ENCODE measurements around the gene CNTN2.

DNA sequence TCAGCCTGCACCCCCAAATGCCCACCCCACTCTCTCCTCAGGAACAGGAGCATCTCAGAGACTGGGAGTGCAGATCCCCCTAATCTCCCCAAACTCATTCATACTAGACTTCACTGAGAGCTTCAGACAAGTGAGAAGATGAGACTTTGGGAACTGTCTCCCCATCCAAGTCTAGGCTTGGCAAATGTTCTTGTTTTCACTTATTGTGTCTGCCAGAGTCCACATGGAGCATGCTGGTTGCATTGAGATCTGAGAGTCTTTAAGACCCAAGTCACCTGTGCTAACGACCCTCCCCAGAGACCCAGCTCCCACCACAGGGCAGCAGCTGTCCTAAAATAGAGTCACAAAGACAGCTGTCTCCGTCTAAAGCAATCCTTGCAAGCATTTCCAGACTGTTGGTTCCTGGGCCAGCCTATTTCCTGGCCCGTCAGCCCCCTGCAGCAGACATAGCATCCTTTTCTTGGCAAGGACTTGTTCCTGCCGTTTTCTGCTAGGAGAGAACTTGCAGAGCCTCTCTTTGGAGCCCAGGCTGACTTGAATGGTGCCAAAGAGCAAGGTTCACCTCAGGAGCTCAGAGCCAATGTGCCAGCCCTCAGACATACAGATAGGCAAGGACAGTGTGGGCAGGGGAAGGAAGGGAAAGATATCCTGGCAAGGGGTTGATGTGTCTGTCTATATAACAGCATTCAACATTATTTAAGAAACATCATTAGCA lies 1.9 kb upstream of the CNTN2 start:
- TF ChIP-seq, protein P1, sequence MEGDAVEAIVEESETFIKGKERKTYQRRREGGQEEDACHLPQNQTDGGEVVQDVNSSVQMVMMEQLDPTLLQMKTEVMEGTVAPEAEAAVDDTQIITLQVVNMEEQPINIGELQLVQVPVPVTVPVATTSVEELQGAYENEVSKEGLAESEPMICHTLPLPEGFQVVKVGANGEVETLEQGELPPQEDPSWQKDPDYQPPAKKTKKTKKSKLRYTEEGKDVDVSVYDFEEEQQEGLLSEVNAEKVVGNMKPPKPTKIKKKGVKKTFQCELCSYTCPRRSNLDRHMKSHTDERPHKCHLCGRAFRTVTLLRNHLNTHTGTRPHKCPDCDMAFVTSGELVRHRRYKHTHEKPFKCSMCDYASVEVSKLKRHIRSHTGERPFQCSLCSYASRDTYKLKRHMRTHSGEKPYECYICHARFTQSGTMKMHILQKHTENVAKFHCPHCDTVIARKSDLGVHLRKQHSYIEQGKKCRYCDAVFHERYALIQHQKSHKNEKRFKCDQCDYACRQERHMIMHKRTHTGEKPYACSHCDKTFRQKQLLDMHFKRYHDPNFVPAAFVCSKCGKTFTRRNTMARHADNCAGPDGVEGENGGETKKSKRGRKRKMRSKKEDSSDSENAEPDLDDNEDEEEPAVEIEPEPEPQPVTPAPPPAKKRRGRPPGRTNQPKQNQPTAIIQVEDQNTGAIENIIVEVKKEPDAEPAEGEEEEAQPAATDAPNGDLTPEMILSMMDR (IDR thresholded peaks at IDR 0.05; ENCODE audit: low read depth, low read length): no peak
- TF ChIP-seq POLR2A (IDR thresholded peaks at IDR 0.05; ENCODE audit: extremely low read depth, insufficient read length): no peak
- no peak for TF ChIP-seq MYC (IDR thresholded peaks at IDR 0.05; ENCODE audit: low read depth, low read length)
- TF ChIP-seq, protein P2, sequence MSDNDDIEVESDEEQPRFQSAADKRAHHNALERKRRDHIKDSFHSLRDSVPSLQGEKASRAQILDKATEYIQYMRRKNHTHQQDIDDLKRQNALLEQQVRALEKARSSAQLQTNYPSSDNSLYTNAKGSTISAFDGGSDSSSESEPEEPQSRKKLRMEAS (IDR thresholded peaks at IDR 0.05; ENCODE audit: low read depth, low read length): no peak
